Measurements from ENCODE around the gene RAG2.

Gene RAG2

DNA sequence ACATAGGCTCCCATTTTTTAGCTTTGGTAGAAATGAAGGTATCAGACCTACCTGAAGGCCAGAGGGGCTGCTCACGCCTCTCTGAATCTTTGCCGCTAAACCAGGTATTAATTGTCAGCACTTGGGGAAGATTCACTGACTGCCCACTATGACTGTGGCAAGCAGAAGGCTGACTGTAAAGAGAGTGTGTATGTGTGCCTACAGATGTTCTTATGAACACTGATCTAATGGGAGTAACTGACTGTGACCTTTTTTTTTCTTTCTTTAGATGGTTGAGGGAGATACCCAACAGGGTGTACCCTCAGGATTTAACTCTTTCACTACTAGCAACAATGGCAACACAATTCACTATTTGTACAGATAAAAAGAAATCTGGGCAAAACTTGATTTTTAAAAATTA lies at the start of gene RAG2:
Gene RAG2, minus strand, starts transcription at position 186 of the 400 bp plus-strand sequence. CDS start 4,068 bp downstream, outside the sequence.
- DNase-seq = no peak

DNA sequence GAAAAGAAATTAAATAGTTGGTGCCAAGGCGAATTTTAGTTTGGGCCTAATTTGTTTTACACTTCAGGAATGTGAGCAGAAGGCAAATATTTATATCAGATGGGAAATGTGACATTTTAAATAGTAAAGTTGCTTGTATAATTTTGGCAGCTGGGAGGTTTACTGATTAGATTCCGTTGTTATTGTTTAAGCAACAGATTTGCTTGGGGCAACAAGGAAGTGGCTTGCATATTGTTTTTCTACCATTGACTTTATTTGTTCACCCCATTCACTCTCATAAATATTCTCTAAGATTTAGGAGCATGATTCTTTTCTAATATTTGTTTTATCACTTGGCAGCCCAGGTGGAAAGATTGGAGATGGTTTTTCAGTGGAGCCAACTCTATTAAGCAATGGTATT lies 40.5 kb upstream of the RAG2 start:
- no peak for DNase-seq

DNA sequence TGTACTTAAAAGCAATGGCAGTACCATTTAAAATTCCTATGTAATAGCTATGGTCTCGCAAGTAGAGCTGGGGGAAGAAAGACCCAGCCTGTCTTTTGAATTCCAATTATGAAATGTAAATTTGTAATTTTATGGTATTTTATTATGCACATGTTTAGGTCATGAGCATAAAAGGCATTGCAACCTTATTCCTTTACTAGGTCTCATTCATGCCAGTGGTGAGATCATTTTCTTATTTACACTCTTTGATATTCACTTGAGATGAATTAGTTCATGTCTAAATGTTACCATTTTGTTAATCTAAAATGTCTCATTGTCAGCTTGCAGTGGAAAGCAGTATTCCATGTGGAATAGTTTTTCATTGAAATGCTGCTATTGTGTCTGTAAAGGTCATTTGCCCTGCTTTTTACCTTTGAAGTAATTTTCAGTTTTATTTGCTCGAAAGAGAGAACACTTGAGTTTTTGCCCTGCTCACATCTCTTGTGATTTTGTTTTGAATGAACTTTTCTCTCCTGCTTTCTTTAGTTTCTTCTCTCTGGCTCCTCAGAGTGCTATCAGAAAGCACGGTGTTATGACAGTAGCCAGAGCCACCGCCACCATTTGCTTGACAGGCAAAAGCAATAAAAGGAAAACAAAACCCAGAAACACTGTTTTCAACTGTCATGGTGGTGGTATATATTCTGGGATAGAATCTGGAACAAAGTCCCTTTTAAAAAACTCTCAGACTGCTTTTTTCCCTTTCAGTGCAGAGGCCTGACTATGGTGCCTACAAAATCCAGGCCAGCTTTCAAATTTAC lies 37.2 kb upstream of the RAG2 start:
- DNase-seq = no peak

DNA sequence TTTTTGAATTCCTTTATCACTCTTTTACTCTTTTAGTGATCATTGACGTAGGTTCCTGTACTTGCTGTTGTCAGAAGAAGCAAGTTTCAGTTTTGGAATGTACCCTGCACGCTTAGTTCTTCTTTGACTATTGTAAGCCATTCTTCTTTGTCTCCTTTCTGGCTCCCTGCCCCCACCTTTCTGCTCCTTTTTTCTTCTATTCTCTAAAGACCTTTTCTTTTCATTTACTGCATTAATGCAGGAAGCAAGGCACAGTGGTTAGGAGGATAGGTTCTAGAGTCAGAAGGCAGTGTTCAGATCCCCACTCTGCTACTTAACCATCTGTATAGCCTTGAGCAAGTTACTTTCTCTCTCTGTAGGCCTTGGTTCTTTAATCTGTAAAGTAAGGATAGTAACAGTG lies 33.7 kb upstream of the RAG2 start:
- no peak for DNase-seq

DNA sequence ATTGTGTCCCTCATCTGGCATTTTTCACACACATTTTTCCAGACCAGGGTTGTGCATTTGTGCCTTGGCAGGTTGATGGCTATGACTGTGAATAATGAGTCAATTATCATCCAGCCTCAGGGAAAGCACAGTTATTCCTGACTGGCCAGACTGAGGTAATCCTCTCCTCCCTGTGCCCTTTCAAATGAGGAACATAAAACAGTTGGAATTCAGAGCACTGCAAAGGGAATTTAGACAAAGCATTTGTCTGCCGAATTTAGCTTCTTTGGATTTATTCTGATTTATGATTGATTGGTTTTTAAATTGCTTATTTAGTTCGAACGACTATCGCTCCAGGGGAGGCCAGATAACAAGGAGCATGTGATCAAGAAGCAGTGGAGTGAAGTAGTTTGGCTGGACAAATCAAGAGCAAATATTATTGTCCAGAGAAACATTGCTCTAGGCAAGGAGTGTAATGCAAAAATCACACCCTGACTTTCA lies 30.8 kb upstream of the RAG2 start:
- no peak for DNase-seq

DNA sequence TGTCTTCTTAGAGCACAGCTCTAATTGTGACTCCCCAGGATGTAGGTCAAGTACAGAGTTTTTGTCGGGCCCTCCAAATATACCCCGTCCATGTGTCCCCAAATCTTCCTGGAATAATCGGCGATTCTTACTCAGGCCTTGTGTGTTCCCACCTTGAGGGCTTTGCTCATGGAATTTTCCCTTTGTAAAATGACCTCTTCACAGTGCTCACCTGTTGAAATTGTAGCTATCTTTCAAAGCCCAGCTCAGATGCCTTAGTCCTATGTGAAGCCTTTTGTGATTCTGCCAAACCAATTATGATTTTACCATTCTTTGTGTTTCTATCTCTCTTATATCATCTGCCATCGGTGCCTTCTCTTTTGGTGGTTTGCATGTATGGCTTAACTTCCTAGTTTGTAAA lies 30.1 kb upstream of the RAG2 start:
- DNase-seq = no peak

DNA sequence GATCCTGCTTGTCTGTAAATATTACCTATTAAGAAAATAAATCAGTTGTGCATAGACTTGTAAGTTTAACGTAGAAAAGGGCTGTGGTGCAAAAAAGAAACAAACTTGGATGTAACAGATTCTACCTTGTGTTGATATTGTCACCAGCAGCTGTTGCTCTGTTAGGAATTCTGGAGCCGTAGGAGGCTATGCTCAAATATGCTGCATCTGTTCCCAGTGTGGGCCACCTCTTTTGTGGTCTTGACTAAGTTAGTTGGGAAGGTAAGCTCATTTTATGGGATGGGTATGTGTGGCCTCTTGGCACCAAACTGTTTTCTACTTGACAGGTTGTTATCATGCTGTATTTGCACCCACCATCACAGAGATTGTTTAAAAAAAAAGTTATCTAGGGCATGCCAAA lies 29.4 kb upstream of the RAG2 start:
- no peak for DNase-seq

DNA sequence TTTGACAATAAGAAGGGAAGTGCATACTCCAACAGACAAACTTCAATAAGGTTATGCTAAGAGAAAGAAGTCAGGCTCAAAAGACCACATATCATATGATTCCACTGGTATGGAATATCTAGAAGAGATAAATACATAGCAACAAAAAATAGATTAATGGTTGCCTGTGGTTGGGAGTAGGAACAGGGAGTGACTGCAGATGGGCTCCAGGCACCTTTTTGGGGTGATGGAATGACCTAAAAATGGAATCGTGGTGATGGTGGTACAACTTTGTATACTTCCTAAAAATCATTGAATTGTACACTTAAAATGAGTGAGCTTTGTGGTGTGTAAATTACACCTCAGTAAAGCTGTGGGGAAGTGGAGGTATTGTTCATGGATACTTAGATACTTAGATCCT lies 29.0 kb upstream of the RAG2 start:
- no peak for DNase-seq

DNA sequence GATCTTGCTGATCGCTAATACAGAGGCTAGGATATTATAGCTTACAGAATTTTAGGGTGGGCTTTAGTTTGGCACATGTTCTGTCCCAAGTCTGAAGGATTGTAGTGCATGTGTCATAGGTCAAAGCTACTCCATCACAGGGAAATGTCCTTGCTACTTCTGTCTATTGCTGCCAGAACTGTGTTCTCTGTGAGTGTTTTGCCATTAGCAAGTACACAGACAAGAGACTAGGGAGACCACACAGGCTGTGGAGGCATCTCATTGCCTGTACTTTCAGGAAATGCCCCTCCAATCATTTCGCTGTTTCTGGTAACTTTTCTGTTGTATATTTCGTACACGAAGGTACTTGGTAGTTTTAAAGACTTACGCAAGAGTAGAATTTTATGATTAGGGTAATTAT lies 25.5 kb upstream of the RAG2 start:
- no peak for DNase-seq

DNA sequence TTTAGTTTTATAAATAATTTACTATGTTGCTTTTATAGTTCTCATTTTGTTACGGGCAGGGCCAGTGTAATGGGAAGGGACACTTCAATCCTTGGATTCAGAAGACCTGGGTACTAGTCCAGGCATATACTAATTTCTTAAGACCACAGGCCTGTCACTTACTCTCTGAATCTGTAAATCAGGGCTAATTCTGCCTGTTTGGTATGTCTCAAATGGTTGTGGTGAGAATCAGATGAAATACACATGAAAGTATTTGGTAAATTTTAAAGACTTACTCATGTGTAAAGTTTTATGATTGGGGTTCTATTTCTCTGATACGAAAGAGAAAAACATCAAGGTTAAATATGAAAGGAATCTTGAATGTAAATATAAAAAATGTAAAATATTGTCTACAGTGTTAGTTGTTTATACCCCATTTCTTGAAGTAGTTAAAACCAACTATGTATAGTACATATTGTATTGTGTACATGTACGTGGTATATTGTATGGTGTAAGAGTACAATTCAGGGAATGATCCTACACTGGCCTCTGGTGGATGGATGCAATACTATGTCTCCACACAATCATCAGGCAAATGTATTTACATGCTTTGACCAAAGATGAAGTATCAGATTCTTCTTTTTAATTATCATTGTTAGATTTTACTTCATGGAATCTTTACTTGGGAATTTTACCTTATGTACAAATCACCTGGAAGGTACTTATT lies 24.5 kb upstream of the RAG2 start:
- no peak for DNase-seq

DNA sequence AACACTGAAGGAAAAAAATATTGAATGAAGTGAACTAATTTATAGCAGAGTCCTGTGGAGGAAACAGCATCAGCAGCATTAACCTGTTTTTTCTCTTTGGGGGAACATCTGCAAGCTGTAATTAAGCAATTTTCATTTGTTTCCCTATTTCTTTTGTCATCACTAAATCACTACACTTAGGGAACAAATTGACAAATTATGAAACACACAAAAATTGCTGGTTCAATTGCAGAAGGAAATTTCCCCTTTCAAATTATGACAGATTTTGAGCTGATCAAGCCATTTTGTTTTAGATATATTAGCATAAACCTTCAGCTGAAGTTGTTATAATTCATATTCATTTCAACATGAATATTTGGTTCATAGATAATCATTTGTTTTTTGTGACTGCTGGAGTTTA lies 22.2 kb upstream of the RAG2 start:
- DNase-seq = no peak

DNA sequence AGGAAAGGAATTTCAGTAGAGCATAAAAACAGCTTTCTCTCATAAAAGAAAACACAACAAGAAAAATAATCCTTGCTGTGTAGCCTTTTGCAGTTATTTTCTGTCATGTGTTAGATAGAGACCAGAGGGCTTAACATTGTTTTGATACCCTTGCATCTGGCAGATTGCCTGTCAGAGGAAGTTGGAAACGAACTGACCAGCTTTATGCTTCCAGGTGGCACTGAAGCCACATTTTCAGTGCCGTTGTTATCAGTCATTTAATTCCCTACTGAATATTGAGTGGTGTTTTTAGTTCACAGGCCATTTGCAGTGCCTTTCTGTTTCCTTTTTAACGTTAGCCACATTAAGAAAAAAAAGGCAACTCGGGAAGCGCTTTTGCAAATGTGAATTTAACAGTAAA lies 21.5 kb upstream of the RAG2 start:
- no peak for DNase-seq

DNA sequence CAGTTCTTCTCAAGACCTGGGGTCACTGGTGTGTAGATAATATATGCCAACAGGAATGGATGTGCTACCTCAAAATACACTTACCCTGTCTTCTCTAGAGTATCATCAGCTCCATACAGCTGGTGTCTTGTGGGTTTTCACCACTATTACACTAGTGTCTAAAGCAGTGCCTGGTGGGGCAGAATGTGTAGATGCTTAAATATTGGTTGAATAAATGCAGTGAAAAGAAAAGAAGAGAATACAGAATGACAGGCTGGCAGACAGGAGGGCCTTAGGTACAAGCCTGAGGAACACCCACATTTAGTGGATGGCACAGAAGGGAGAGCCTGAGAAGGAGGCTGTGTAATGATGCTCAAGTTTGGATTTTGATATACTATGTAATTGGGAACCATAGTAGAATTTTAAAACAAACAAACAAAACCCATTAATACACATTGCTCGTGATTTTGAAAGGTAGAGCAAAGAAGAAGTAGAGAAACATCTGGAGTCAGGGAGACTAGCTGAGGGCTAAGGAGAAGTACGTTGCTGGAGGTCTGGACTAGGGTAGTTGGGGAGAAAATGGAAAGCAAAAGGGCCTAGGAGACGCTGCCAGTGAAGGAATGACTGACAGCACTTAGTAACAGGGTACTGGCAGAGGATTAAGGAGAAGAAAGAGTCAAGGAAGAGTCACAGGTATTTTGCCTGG lies 20.5 kb upstream of the RAG2 start:
- no peak for DNase-seq

DNA sequence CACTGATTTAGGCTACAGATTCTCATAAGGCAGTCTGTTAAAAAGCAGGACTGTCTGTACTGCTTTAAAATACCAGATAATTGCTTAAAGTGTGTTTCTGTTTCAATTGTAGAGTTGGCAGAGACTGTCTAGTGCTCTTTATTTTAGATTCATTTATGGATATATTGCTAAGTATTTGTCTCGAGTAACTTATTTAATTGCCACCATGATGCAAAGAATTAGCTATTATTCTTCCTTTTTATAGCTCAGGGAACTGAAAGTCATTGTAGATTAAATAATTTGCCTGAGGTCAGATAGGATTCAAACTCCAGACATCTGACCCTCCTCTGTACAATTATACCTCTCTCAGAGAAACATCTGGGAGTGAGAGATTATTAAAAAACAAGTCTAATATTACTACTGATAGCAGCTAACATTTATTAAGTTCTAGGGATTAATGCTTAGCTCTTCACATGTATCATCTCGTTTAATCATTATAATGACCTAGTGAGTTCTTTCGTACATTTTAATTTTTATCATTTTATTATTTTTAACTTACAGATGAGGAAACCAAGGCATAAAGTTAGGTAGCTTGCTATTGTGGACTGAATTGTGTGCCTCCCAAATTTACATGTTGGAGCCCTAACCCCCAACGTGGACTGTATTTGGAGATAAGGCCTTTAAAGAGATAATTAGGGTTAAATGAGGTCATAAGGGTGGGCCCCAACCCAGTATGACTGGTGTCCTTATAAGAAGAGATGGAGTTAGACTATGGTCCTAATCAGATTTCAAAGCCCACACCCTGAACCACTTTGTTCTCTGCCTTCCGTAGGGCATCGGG lies 19.7 kb upstream of the RAG2 start:
- DNase-seq = no peak

DNA sequence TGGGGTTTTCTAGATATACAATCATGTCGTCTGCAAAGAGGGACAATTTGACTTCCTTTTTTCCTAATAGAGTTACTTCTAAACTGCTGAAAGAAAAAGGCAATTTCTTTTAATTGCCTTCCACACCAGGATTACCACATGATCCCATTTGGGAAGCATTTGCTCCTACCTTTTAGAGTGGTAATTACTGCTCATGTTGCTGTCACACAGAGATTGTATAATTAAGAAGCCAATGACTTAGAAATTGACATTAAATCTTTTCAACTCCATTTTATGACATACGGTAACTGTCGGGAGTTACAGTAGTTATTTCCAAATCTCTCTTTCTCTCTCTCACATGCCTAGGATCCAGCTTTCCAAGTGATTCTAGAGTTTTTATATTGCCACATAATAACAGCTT lies 17.8 kb upstream of the RAG2 start:
- DNase-seq = no peak

DNA sequence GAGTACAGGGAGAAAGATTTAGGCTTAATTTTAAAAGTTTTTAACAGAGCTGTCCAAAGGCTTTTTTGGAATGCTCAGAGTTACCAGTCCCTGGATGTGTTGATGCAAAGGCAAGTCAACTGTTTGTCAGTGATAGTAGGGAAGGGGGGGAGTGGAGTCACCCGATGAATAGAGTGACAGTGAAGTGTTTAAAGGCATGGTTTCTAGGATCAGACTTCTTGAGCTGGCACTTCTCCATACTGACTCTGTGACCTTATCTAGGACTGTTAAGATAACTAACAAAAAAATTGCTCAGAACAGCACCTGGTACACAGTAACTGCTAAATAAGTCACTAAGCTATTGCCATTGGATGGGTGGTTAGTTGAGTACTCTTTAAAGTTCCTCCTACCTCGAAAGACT lies 11.3 kb upstream of the RAG2 start:
- no peak for DNase-seq

DNA sequence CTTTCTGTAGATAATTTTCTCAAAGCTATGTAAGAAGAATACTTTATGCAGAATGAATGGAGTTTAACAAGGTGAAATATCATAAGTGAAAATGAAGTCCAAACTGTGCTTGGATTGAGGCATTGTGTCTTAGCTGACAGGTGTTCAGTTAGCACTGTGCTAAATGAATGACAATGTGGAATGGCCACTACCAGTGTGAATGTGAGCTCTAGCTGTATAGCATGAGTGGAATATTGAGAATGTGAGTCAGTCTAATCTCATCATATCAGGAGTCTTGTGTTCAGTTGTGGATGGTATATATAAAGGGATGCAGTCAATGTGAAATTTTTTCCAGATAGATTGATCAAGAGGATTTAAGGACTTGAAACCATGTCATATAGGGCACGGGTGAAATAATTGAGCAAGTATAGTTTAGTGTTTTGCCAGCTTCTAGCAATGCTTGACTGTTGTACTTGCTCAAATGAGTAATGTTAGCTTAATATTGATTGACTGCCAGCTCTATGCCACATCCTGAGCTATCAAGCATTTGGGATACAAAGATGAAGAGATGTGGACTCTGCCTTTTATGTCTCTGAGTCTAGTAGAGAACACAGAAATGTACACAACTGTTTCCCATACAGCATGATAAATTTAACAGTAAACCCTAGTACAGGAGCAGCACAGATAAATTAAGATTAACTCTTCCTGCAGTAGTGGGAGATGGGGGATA lies 10.6 kb upstream of the RAG2 start:
- no peak for DNase-seq

DNA sequence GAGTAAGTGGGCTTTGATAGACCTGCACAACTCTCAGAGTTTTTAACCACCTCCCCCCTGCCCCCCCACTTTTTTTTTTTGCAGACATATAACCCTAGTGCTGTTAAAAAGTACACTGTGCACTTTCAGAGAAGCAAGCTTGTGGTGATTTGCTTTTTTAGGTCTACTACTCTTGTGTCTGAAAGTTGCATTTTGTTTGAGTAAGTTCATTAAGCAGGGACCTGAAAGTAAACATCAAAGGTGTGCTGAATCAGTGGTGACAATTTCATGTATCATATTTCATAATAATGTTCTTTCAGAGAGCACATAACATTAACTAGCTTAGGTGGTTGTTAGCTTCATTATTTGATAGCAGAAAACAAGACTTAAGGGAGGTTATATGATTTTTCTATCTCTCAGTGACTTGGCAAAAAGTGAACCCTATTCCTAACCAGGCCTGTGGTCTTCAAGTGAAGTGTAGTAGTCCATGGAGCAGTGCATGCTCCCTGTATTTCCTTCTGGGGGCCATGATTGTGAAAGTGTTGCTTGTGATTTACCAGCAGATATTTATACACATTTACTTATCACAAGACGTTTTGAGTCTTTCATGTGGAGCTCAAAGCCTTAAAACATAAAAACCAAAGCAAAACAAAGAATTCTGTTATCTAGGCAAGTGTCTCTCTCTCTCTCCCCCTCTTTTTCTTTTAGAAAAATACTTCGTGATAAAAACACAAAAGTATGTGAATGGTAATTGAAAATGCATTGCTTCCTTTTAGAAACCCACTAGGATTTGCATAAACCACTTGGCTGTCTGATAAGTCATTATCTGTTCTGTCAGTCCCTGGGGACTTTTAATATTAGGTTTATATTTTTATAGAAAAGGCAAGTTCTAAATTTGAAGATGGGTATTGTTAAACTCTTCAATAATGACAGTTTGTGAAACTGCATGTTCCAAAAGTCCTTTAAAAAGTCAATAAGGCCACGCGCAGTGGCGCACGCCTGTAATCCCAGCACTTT lies 7.5 kb upstream of the RAG2 start:
- DNase-seq = no peak

DNA sequence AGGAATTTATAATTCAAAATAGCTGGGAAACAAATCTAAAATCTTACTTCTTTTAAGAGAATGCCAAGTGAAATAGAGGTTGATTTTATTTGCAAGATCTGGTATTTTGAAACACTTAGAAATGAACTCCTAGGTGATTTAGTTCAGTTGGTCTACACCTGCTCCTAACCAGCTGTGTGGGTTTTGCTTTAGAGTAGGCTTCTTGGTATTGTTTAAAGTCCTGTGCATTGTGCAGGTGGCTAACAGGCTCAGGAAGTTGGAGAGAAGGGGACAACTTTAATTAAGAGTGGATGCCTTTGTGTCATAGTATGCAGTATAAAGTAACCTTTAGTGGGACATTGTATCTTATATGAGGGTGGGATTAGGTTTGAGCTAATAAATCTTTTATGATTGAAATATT lies 4.1 kb upstream of the RAG2 start:
- DNase-seq = no peak

DNA sequence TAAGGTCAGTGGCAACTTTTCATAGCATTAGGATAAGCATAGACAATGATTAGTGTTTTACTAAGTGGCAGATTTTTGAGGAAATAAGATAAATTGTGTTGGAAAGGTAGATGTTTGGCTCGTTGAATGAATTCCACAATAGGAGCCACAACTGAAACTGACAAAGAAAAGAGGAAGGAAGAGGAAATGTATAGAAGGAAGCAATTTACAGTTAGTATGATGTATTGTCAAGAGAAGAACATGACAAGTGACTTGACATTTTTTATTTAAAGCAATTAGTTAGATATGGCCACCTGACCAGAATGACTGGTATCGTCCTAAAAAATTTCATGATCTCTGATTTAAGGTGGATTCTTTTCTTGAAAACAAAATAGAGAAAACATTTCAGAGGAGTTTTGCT lies 3.1 kb upstream of the RAG2 start:
- DNase-seq = no peak

DNA sequence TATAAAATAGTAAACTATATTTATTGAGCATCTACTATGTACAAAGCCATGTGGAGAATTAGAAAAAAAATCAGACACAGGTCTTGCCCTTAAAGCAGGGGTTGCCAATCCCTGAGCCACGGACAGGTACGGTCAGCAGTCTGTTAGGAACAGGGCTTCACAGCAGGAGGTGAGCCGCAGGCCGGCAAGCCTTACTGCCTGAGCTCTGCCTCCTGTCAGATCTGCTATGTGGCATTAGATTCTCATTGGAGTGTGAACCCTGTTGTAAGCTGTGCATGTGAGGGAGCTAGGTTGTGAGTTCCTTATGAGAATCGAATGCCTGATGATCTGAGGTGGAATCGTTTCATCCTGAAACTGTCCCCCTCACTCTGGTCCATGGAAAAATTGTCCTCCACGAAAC lies 2.1 kb upstream of the RAG2 start:
- no peak for DNase-seq

All from NCI-H1092 (cell line).